ENCODE data around the gene SLC9C2.

The SLC9C2 gene

DNA sequence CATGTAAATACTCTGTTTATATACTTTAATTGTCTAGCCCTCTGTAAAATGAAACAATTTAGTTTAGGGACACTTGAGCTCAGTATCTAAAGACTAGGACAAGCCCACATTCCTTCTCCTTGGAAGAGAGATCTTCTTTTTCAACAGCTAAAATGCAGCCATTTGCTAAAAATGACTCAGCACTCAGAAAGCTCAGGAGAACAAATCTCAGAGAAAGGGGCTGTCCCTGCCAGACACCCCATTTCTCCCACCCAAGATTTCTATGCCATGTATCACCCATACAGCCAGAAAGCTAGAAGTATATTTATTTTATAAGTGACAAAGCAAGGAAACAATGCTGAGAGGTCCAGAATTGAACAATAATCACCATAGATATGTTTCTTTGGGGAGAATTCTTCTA lies 148.9 kb downstream of the SLC9C2 start:
- DNase-seq (ENCODE audit: low read depth in 2 of 2) = peak; percentile 25 to 61

DNA sequence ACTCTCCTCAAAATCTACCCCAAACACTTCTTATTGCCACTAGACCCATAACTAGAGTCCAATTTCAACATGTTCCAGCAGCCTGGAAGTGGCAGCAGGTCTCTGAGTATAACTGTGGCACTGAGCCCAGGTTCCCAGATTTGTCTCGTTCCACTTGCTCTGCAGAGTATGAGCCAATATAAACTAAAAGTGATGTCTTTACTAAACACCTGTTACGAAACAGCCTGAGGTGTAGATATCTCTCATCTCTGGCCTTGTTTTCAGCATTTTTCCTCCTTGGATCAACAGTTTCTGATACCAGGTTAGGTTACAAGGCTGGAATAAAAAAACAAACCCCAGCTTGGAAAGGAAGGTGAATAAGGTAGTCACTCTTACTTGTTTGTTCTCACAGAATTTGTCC lies 150.9 kb downstream of the SLC9C2 start:
- peak in 1 of 2 donors; percentile 23 for DNase-seq (ENCODE audit: low read depth in 2 of 2)
- TF ChIP-seq, protein P1, sequence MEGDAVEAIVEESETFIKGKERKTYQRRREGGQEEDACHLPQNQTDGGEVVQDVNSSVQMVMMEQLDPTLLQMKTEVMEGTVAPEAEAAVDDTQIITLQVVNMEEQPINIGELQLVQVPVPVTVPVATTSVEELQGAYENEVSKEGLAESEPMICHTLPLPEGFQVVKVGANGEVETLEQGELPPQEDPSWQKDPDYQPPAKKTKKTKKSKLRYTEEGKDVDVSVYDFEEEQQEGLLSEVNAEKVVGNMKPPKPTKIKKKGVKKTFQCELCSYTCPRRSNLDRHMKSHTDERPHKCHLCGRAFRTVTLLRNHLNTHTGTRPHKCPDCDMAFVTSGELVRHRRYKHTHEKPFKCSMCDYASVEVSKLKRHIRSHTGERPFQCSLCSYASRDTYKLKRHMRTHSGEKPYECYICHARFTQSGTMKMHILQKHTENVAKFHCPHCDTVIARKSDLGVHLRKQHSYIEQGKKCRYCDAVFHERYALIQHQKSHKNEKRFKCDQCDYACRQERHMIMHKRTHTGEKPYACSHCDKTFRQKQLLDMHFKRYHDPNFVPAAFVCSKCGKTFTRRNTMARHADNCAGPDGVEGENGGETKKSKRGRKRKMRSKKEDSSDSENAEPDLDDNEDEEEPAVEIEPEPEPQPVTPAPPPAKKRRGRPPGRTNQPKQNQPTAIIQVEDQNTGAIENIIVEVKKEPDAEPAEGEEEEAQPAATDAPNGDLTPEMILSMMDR (IDR thresholded peaks at IDR 0.05; ENCODE audit: low read depth, low read length) = no peak
- H3K4me3 ChIP-seq (replicated peaks in 1 of 2; ENCODE audit: low read depth in 2 of 2, low read length in 2 of 2) = no peak overlapping the region

More for the DNA sequence above, 148.9 kb downstream of the SLC9C2 start:
- TF ChIP-seq, protein P1 (IDR thresholded peaks at IDR 0.05; ENCODE audit: low read depth, low read length) = no peak
- H3K4me3 ChIP-seq (replicated peaks in 1 of 2; ENCODE audit: low read depth in 2 of 2, low read length in 2 of 2) = no peak overlapping the region

All from cardiac fibroblast (primary cell).